BE2C (cell line): Measurements from ENCODE around the gene ADCK2.
A peak's percentile ranks its signal among the peaks of the same experiment; 100 is the strongest.

ENCODE experiments used
- DNase-seq: peaks from one replicate; pipeline ENCODE4 v3.0.0-alpha.2; 2020
- H3K27me3 ChIP-seq: fragments of 250-450 bp; sonication (Bioruptor Pico); 2 replicates; pipeline ENCODE4 v1.5.1; 2020; ENCODE audit warnings: mild to moderate bottlenecking
- H3K36me3 ChIP-seq: fragments of 250-450 bp; sonication (Bioruptor Pico); 2 replicates; pipeline ENCODE4 v1.5.1; 2020; ENCODE audit warnings: mild to moderate bottlenecking
- H3K4me1 ChIP-seq: fragments of 250-450 bp; sonication (Bioruptor Pico); 2 replicates; pipeline ENCODE4 v1.5.1; 2020
- H3K4me3 ChIP-seq: 2 replicates; pipeline ENCODE4 v1.5.1; 2011; ENCODE audit warnings: low read depth, low read length
- H3K9me3 ChIP-seq: fragments of 250-450 bp; sonication (Bioruptor Pico); 2 replicates; pipeline ENCODE4 v1.5.1; 2020
- CTCF ChIP-seq: IDR thresholded peaks from 2 replicates; pipeline ENCODE4 v1.5.1; 2012; ENCODE audit warnings: mild to moderate bottlenecking, low read depth, low read length

Gene ADCK2

GRCh38 chr7:140645166-140645900, 27.4 kb upstream of the ADCK2 start:
- H3K9me3 ChIP-seq: no peaks in the 10 kb centered on the region
- peak; percentile 38 for DNase-seq
- peaks cover 10% of the 10 kb centered on the region for H3K4me1 ChIP-seq
- no peaks in the 10 kb centered on the region for H3K27me3 ChIP-seq
- no peaks in the 10 kb centered on the region for H3K36me3 ChIP-seq
- TF ChIP-seq CTCF: peak; percentile 63
- no peak overlapping the region for H3K4me3 ChIP-seq

DNA sequence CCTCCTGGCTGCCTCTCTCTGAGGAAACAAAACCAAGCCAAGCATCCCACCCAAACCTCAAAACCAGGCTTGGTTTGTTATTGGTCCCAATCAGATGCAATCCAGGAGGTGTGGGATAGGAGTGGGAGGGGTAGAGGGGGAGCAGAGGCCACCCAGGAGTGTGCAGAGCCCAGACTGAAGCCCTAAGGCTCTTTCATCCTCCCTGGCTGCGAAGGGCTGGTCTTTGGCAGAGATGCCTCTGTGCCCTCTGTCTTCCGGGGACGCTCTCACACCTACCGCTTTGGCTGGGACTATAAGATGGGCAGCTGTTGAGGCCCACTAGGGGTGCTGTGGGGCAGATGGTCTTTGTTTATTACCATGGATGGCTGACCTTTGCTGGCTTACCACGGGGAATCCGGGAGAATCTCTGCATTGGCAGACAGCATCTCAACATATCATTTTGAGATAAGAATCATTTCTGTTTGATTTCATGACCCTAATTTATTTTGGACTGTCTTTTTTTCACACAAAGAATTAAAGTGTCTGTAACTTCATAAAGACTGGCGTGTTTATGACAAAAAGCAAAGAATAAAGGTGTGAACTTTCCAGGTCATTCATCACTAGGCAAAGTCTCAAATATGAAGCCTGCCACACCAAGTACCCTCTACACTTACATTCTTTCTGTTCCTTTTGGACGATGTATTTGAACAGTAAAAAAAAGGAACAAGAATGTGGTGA, 25.7 kb upstream of the ADCK2 start:
- Histone ChIP-seq H3K27me3 (no peaks in the 10 kb centered on the region), H3K4me1 (peaks cover 7% of the 10 kb centered on the region), H3K4me3 (no peak overlapping the region), H3K9me3 (no peaks in the 10 kb centered on the region), H3K36me3 (no peaks in the 10 kb centered on the region)
- peak; percentile 87 for TF ChIP-seq CTCF
- peak; percentile 77 for DNase-seq

GRCh38 chr7:140649556-140650205, 23.1 kb upstream of the ADCK2 start:
- Histone ChIP-seq H3K4me1 (peaks cover 7% of the 10 kb centered on the region), H3K4me3 (no peak overlapping the region), H3K27me3 (no peaks in the 10 kb centered on the region), H3K36me3 (no peaks in the 10 kb centered on the region), H3K9me3 (no peaks in the 10 kb centered on the region)
- no peak for TF ChIP-seq CTCF
- no peak for DNase-seq

GRCh38 chr7:140650367-140650766, 22.4 kb upstream of the ADCK2 start:
- H3K4me1 ChIP-seq: peaks cover 7% of the 10 kb centered on the region
- H3K36me3 ChIP-seq: no peaks in the 10 kb centered on the region
- no peaks in the 10 kb centered on the region for H3K27me3 ChIP-seq
- DNase-seq: no peak
- H3K9me3 ChIP-seq: no peaks in the 10 kb centered on the region
- H3K4me3 ChIP-seq: no peak overlapping the region
- no peak for TF ChIP-seq CTCF

- Histone ChIP-seq H3K4me1 (no peaks in the 10 kb centered on the region; the same call in 1 of the 2 replicates), H3K36me3 (no peaks in the 10 kb centered on the region), H3K27me3 (no peaks in the 10 kb centered on the region), H3K9me3 (no peaks in the 10 kb centered on the region), H3K4me3 (no peak overlapping the region)
- peak; percentile 81 for DNase-seq
- TF ChIP-seq CTCF: peak; percentile 94
Measured at GRCh38 chr7:140653319-140654108, 19.2 kb upstream of the ADCK2 start.
